HCT116 (cell line): ENCODE measurements around the gene IRS1. TPM values are rescaled to one million over a fixed set of nuclear protein-coding genes. Genes with fewer than 3 reads are reported as not detected.
A peak's percentile ranks its signal among the peaks of the same experiment; 100 is the strongest.

ENCODE experiments used
- ATAC-seq: fragments of 200-7000 bp; cut with Tn5 transposase; 2 replicates; pipeline ENCODE4 v1.9.1; 2020; ENCODE audit warnings: mild to moderate bottlenecking, moderate library complexity
- BruUV-seq: library from RNA; stranded (reverse); fragments of 400-500 nt; replicated peaks from 2 replicates; lab custom pipeline; 2021; lab: Mats Ljungman, UMichigan
- CTCF ChIA-PET: fragments of 300-600 bp; sonication (Branson Sonifier 250); formaldehyde crosslinking; loops from one replicate; lab custom pipeline; 2021; ENCODE audit warnings: antibody characterized with exemption; lab: Charles Lee
- POLR2A ChIA-PET: fragments of 300-600, 350-600 bp; sonication (Branson Sonifier 250); formaldehyde crosslinking; loops from one replicate; lab custom pipeline; 2021; ENCODE audit warnings: antibody characterized with exemption; lab: Charles Lee
- RAD21 ChIA-PET, 2 experiments: fragments of 300-600 bp; sonication (Branson Sonifier 250); formaldehyde crosslinking; loops; one replicate each; lab custom pipeline; 2023; ENCODE audit warnings: low total read pairs in 2 of 2; ENCODE audit not compliant: uncharacterized antibody in 2 of 2, unreplicated experiment in 2 of 2, low non-redundant PET in 1 of 2; lab: Charles Lee
- DNase-seq: peaks from one replicate; pipeline ENCODE4 v3.0.0-alpha.2; 2010; ENCODE audit warnings: low read depth, low spot score
- H2AFZ ChIP-seq: fragments of 200-600 bp; shearing (Covaris generic), sonication (generic); 2 replicates; pipeline ENCODE4 v1.6.1; 2017; ENCODE audit warnings: low read depth, mixed run types, mixed read lengths, antibody characterized with exemption, low read length; ENCODE audit not compliant: poor library complexity, severe bottlenecking
- H3K27ac ChIP-seq: 2 replicates; pipeline ENCODE4 v1.5.1; 2012; ENCODE audit warnings: low read depth, low read length
- H3K27me3 ChIP-seq: fragments of 200-600 bp; sonication (generic); 2 replicates; pipeline ENCODE4 v1.6.1; 2016; ENCODE audit warnings: mixed run types, low read length, mixed read lengths; ENCODE audit not compliant: insufficient read depth
- H3K36me3 ChIP-seq, 2 experiments: fragments of 200-500 bp in 1 of 2; fragments of 200-600 bp in 1 of 2; sonication (Bioruptor generic) in 1 of 2; sonication (generic) in 1 of 2; 2 replicates each; pipeline versions ENCODE4 v1.5.1 to v1.6.1; 2014 to 2016; ENCODE audit warnings: low read length in 2 of 2, inconsistent platforms in 1 of 2, mixed read lengths in 1 of 2, mixed run types in 1 of 2; ENCODE audit not compliant: insufficient read depth in 2 of 2, control insufficient read depth in 1 of 2
- H3K4me1 ChIP-seq, 2 experiments: fragments of 200-600 bp in 1 of 2; sonication (generic) in 1 of 2; 2 replicates each; pipeline versions ENCODE4 v1.5.1 to v1.6.1; 2012 to 2017; ENCODE audit warnings: low read length in 2 of 2, inconsistent platforms in 1 of 2, mild to moderate bottlenecking in 1 of 2, mixed read lengths in 1 of 2, mixed run types in 1 of 2, moderate library complexity in 1 of 2; ENCODE audit not compliant: insufficient read depth in 2 of 2, control insufficient read depth in 1 of 2
- H3K4me2 ChIP-seq: fragments of 200-600 bp; sonication (generic); 2 replicates; pipeline ENCODE4 v1.6.1; 2017; ENCODE audit warnings: mixed run types, low read length, mixed read lengths
- H3K4me3 ChIP-seq, 2 experiments: fragments of 200-600 bp in 1 of 2; sonication (generic) in 1 of 2; replicated peaks in 1 of 2; 2 replicates each; pipeline ENCODE4 v1.5.1; 2011 to 2016; ENCODE audit warnings: low read length in 2 of 2, control low read depth in 1 of 2, low read depth in 1 of 2, mild to moderate bottlenecking in 1 of 2, mixed read lengths in 1 of 2, mixed run types in 1 of 2
- H3K79me2 ChIP-seq: fragments of 200-600 bp; sonication (generic); 2 replicates; pipeline ENCODE4 v1.6.1; 2017; ENCODE audit warnings: mild to moderate bottlenecking, mixed run types, low read length, moderate library complexity, mixed read lengths; ENCODE audit not compliant: insufficient read depth
- H3K9ac ChIP-seq: fragments of 200-600 bp; sonication (generic); 2 replicates; pipeline ENCODE4 v1.6.1; 2016; ENCODE audit warnings: low read length, mixed read lengths
- H3K9me2 ChIP-seq: fragments of 200-600 bp; sonication (generic), shearing (Covaris generic); 2 replicates; pipeline ENCODE4 v1.6.1; 2017; ENCODE audit warnings: mixed run types, mild to moderate bottlenecking, moderate library complexity; ENCODE audit not compliant: insufficient read depth
- H3K9me3 ChIP-seq, 2 experiments: fragments of 200-500 bp in 1 of 2; fragments of 200-600 bp in 1 of 2; sonication (Bioruptor generic) in 1 of 2; sonication (generic) in 1 of 2; 2 replicates each; pipeline ENCODE4 v1.6.1; 2014 to 2017; ENCODE audit warnings: low read length in 2 of 2, mixed read lengths in 2 of 2, inconsistent platforms in 1 of 2, low read depth in 1 of 2, mild to moderate bottlenecking in 1 of 2, mixed run types in 1 of 2, moderate library complexity in 1 of 2; ENCODE audit not compliant: control insufficient read depth in 1 of 2, insufficient read depth in 1 of 2
- H4K20me1 ChIP-seq: fragments of 200-600 bp; sonication (generic), shearing (Covaris generic); 2 replicates; pipeline ENCODE4 v1.6.1; 2017; ENCODE audit warnings: mixed run types, mild to moderate bottlenecking, moderate library complexity; ENCODE audit not compliant: insufficient read depth
- ATF3 ChIP-seq: IDR thresholded peaks from 2 replicates; pipeline ENCODE4 v1.6.1; 2012
- CBX3 ChIP-seq: IDR thresholded peaks from 2 replicates; pipeline ENCODE4 v1.6.1; 2012; ENCODE audit warnings: low read depth
- CEBPB ChIP-seq: IDR thresholded peaks from 2 replicates; pipeline ENCODE4 v1.6.1; 2012; ENCODE audit warnings: low read depth
- CTCF ChIP-seq, 3 experiments: fragments of 200-600 bp in 1 of 3; sonication (generic) in 1 of 3; IDR thresholded peaks in 2 of 3; conservative IDR thresholded peaks in 1 of 3; 2 replicates each; pipeline ENCODE4 v1.5.1; 2012 to 2017; ENCODE audit warnings: low read depth in 2 of 3, low read length in 2 of 3, antibody characterized with exemption in 1 of 3, borderline replicate concordance in 1 of 3, control low read depth in 1 of 3, mild to moderate bottlenecking in 1 of 3, mixed read lengths in 1 of 3, mixed run types in 1 of 3, moderate library complexity in 1 of 3; ENCODE audit not compliant: insufficient read depth in 1 of 3
- EGR1 ChIP-seq: IDR thresholded peaks from 2 replicates; pipeline ENCODE4 v1.6.1; 2012; ENCODE audit warnings: low read depth
- ELF1 ChIP-seq: IDR thresholded peaks from 2 replicates; pipeline ENCODE4 v1.6.1; 2012; ENCODE audit warnings: low read depth, borderline replicate concordance
- EZH2 ChIP-seq: fragments of 200-600 bp; sonication (generic); IDR thresholded peaks from 2 replicates; pipeline ENCODE4 v1.6.1; 2017; ENCODE audit warnings: antibody characterized with exemption, mixed run types
- EZH2phosphoT487 ChIP-seq: fragments of 200-600 bp; IDR thresholded peaks from 2 replicates; pipeline ENCODE4 v1.6.1; 2018; ENCODE audit warnings: antibody characterized with exemption, borderline replicate concordance
- FOSL1 ChIP-seq: IDR thresholded peaks from 2 replicates; pipeline ENCODE4 v1.6.1; 2012; ENCODE audit warnings: low read depth
- JUND ChIP-seq: IDR thresholded peaks from 2 replicates; pipeline ENCODE4 v1.6.1; 2012
- POLR2A ChIP-seq: IDR thresholded peaks from 2 replicates; pipeline ENCODE4 v1.7.0; 2011; ENCODE audit warnings: borderline replicate concordance; ENCODE audit not compliant: insufficient read depth, insufficient read length; ENCODE audit errors: extremely low read depth
- REST ChIP-seq: IDR thresholded peaks from 2 replicates; pipeline ENCODE4 v1.6.1; 2012; ENCODE audit warnings: low read depth
- SP1 ChIP-seq: IDR thresholded peaks from 2 replicates; pipeline ENCODE4 v1.6.1; 2012; ENCODE audit warnings: low read depth
- SRF ChIP-seq: IDR thresholded peaks from 2 replicates; pipeline ENCODE4 v1.6.1; 2012; ENCODE audit warnings: low read depth
- TCF7L2 ChIP-seq: IDR thresholded peaks from 2 replicates; pipeline ENCODE4 v1.7.0; 2011; ENCODE audit warnings: borderline replicate concordance, inconsistent platforms; ENCODE audit not compliant: insufficient read depth, insufficient read length; ENCODE audit errors: extremely low read depth
- YY1 ChIP-seq: IDR thresholded peaks from 2 replicates; pipeline ENCODE4 v1.6.1; 2011; ENCODE audit warnings: low read length, low read depth, moderate library complexity, mild to moderate bottlenecking; ENCODE audit not compliant: insufficient replicate concordance; ENCODE audit errors: extremely low read depth
- ZFX ChIP-seq: fragments of 450-650 bp; IDR thresholded peaks from 2 replicates; pipeline ENCODE4 v1.6.1; 2017
- ZNF274 ChIP-seq: fragments of 200-500 bp; sonication (Bioruptor generic); IDR thresholded peaks from 2 replicates; pipeline ENCODE4 v1.6.1; 2014; ENCODE audit warnings: mild to moderate bottlenecking, low read depth, low read length, inconsistent platforms
- intact Hi-C: fragments of 100-400 bp; cut with micrococcal nuclease; formaldehyde crosslinking; loops from 2 replicates; pipeline ENCODE4 v1.10.0; 2022
- total RNA-seq: library from RNA; stranded (reverse); gene quantifications from one replicate; pipeline ENCODE4 v1.2.1, GENCODE V29; 2021; ENCODE audit not compliant: unreplicated experiment
- TF ChIP-seq, protein P1 (sequence below): IDR thresholded peaks from 2 replicates; pipeline ENCODE4 v1.6.1; 2011; ENCODE audit warnings: mild to moderate bottlenecking, low read length, moderate library complexity; ENCODE audit not compliant: insufficient replicate concordance; ENCODE audit errors: extremely low read depth

IRS1 gene
- total RNA-seq, 1 experiment from 2014 or later = 88.8 TPM

DNA sequence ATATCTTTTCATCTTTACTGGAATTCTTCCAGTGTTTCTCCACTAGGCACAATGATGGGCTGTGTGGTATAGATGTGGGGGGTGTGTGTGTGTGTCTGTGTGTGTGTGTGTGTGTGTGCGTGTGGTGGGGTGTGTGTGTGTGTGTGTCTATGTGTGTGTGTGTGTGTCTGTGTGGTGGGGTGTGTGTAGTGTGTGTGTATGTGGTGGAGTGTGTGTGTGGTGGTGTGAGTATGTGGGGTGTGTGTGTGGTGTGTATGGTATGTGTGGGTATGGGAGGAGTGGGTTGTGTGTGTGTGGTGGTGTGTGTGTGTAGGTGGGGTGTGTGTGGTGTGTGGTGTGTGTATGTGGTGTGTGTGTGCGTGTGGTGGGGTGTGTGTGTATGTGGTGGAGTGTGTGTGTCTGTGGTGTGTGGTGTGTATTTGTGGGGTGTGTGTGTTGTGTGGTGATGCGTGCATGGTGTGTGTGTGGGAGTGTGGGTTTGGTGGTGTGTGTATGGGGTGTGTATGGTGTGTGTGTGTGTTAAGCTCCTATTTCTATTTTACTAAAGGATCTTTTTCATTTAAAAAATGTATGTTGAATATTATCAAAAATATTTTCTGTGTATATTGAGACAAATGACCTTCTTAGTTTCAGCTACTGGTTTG is 84.2 kb downstream of the IRS1 start:
- intact Hi-C loops = no loop called here
- H4K20me1 ChIP-seq = no peaks in the 10 kb centered on the region
- no peaks in the 10 kb centered on the region for H3K9me2 ChIP-seq
- BruUV-seq = no TSS peak
- peak overlapping the region; percentile 44 for H3K27ac ChIP-seq
- peaks cover 4 to 12% of the 10 kb centered on the region in 2 experiments; a peak in 3 of 4 replicates for H3K4me1 ChIP-seq
- no peak for DNase-seq
- H3K9ac ChIP-seq = no peak overlapping the region
- no peaks in the 10 kb centered on the region for H3K36me3 ChIP-seq
- no peak overlapping the region for H3K4me3 ChIP-seq
- CTCF ChIA-PET = no interaction called here
- no peaks in the 10 kb centered on the region for H3K79me2 ChIP-seq
- H3K4me2 ChIP-seq = no peak overlapping the region
- ATAC-seq = no peak
- no peak for TF ChIP-seq EZH2phosphoT487
- TF ChIP-seq FOSL1 = no peak
- no peak for TF ChIP-seq YY1
- no peak for TF ChIP-seq SRF
- no peak for TF ChIP-seq ZNF274
- no peak for TF ChIP-seq ATF3
- TF ChIP-seq ELF1 = no peak
- TF ChIP-seq POLR2A = no peak
- no peak for TF ChIP-seq ZFX
- no peak for TF ChIP-seq EZH2
- TF ChIP-seq SP1 = no peak
- TF ChIP-seq TCF7L2 = no peak
- no peak for TF ChIP-seq CTCF (IDR thresholded peaks at IDR 0.05 in 2 of 3, conservative IDR thresholded peaks at IDR 0.05 in 1 of 3; ENCODE audit: borderline replicate concordance in 1 of 3, insufficient read depth in 1 of 3, low read depth in 2 of 3, low read length in 2 of 3)
- TF ChIP-seq EGR1 = no peak
- TF ChIP-seq REST = no peak
- TF ChIP-seq CEBPB = no peak
- no peak for TF ChIP-seq CBX3
- TF ChIP-seq JUND = no peak
- TF ChIP-seq, protein P1, sequence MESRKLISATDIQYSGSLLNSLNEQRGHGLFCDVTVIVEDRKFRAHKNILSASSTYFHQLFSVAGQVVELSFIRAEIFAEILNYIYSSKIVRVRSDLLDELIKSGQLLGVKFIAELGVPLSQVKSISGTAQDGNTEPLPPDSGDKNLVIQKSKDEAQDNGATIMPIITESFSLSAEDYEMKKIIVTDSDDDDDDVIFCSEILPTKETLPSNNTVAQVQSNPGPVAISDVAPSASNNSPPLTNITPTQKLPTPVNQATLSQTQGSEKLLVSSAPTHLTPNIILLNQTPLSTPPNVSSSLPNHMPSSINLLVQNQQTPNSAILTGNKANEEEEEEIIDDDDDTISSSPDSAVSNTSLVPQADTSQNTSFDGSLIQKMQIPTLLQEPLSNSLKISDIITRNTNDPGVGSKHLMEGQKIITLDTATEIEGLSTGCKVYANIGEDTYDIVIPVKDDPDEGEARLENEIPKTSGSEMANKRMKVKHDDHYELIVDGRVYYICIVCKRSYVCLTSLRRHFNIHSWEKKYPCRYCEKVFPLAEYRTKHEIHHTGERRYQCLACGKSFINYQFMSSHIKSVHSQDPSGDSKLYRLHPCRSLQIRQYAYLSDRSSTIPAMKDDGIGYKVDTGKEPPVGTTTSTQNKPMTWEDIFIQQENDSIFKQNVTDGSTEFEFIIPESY = no peak
- RAD21 ChIA-PET = no interaction called here
- H3K27me3 ChIP-seq = no peaks in the 10 kb centered on the region
- POLR2A ChIA-PET = no interaction called here
- H2AFZ ChIP-seq = peak overlapping the region; percentile 79
- no peaks in the 10 kb centered on the region for H3K9me3 ChIP-seq
